Activated gamma-delta T cell (primary cell): Measurements from ENCODE around the gene NEGR1.
"Not testable (repeated sequence)": the region's sequence is repeated elsewhere in the genome, so short reads cannot be mapped to it uniquely, and the experiment has no call there.

Experiments used
- DNase-seq: peaks from one replicate; lab custom pipeline; 2025; lab: John Stamatoyannopoulos, UW

Gene NEGR1

GRCh38 chr1:71940261-71940660 is 342.1 kb downstream of the NEGR1 start:
- no peak for DNase-seq

DNA sequence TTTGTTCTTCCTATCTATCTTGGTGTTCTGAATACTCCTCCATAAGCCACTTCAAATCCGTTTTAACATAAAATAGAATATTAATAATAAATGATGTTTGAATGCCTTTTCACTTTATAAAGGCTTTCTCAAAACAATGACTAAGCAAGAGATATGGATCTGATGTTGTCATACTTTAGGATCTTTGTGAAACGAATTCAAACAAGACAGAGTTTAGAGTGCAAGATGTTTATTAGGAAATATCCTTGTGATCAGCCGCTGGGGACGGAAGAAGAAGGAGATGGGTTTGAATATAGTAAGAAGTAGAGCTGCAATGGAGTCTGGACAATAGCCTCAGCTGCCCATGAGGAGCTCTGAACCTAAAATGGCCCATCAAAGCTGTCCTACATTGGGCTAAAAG is 351.8 kb downstream of the NEGR1 start:
- DNase-seq = no peak

GRCh38 chr1:71921935-71922559 is 360.3 kb downstream of the NEGR1 start:
- no peak for DNase-seq

GRCh38 chr1:71921204-71921603 is 361.1 kb downstream of the NEGR1 start:
- DNase-seq = no peak

DNA sequence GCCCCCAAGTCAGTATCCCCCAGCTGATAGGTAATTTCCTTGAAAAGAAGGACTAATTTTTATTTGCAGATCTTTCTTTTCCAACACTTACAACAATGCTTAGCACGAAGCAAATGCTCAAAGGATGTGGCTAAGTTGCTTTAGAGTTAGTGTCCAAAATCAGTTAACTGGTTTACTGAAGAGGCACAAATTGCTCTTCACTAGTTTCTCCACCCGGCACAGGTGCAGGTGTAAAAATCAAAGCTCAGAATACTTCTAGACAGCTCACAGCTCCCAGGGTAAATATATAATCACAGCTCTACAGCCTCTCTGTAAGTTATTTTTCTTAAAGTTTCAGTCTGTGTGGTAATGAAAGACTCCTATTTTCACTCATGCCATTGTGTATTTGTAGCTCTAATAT is 361.8 kb downstream of the NEGR1 start:
- DNase-seq = no peak

- no peak for DNase-seq
Observed at GRCh38 chr1:71919811-71920509, 362.4 kb downstream of the NEGR1 start.

DNA sequence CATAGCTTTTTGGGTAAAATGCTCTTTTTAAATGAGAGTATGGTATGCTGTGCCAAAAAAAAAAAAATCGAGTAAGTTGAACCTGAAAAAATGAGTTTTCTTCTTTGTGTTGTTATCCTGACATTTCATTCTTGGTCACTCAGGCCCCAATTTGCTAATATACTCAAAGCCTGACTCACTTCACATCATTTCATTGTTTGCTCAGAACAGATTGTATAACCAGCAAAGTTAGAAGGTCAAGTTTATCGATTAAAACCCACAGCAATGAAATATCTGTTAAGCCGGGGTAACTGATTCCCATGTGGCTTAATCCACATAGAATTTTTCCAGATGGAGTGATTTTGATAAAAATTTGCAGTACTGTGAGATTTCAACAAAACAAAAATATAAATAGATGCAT is 363.7 kb downstream of the NEGR1 start:
- no peak for DNase-seq

- DNase-seq = no peak
Observed at GRCh38 chr1:71916894-71917293, 365.4 kb downstream of the NEGR1 start.

- DNase-seq = no peak
Observed at GRCh38 chr1:71914626-71915025, 367.7 kb downstream of the NEGR1 start.

GRCh38 chr1:71908871-71909390 is 373.4 kb downstream of the NEGR1 start:
- no peak for DNase-seq

GRCh38 chr1:71908303-71908702 is 374.0 kb downstream of the NEGR1 start:
- DNase-seq = no peak

DNA sequence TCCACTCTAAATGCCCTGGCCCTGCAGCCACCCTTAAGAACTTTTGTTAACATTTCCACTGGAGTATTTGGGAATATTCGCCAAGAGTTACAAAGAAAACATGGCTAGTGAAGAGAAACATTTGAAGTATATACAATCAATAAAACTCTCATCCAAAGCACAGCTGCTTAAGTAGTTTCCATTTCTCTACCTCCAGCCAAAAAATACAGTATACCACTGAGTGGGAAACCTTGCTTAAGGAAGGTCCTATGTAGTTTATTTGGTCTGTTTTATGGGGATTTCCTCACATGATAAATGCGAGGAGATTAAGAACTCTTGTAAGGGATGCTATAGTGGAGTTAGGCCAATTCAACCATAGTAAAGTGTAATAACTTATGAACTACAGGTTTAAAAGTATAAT is 382.5 kb downstream of the NEGR1 start:
- DNase-seq = no peak

DNA sequence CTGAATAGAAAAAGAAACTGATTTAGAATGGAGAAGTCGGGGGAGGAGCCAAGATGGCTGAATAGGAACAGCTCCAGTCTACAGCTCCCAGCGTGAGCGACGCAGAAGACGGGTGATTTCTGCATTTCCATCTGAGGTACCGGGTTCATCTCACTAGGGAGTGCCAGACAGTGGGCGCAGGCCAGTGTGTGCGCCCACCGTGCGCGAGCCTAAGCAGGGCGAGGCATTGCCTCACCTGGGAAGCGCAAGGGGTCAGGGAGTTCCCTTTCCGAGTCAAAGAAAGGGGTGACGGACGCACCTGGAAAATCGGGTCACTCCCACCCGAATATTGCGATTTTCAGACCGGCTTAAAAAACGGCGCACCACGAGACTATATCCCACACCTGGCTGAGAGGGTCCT is 394.2 kb downstream of the NEGR1 start:
- DNase-seq = not testable (repeated sequence)

DNA sequence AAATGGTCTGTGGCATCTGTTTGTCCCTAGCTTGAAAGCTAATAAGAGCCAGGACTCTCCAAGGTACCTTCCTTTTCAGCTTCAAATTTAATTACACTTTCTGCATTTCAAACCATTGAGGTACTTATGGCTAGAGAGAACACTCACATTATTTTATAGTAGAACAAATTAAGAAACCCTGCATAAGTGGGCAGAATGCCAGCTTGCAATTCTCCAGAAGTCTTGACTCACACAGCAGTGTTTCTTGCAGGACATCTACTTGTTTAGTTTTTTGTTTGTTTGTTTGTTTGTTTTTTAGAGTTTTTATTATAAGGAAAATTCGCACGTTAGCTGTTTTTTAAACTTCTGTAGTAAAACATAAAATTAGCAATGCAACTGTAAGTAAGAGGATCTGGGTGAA is 397.2 kb downstream of the NEGR1 start:
- no peak for DNase-seq

DNA sequence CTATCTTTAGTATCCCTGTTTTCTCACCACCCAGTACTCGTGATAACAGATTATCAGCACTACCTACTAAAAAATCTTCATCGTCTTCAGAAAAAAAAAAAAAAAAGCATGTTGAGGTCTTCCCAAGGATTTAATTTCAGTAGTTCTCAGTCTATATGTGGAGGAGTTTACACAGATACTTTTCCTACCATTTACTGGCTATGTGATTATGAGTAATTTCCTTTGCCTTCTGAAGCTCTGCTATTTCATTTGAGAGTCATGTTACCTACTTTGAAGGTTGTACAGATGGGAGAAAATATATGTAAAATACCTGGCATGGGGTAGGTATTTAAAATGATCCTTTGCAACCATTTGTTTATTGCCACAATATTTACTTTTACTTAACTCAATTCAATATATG is 399.7 kb downstream of the NEGR1 start:
- DNase-seq = no peak

DNA sequence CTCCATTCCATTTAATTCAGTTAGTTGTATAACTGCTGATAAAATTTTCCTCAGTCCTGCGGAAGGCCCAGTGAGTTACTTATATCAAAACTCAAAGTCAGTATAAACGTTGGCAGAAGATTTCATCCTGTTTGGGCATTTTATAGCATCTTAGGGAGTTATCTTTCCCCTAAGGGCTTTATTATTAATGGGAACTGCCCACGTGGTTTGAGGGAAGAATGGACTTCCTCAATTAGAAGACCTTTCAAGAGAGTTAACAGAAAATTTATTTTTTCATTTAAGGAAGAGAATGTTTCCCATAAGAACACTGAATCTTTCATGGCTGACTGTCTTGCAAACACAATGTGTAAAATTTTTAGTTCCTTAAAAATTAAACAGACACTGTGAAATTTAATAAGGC is 400.1 kb downstream of the NEGR1 start:
- no peak for DNase-seq

DNA sequence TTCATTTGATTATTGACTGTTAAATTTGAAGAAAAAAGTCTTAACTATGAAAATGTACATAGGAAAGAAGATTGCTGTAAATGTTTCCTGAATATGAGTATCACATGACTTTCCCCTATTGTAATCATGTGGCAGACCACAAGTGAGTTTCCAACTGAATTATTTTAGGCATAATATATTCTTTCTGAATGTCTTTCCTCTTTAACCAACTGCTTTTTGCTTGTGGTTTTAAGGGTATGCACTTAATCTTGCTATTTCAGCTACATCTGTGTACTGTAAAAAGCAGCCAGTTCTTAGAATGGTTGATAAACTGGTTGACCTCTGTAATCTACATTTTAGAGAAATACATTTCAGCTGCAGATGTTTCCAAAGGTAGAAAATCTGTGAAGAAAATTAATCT is 400.7 kb downstream of the NEGR1 start:
- DNase-seq = no peak

- no peak for DNase-seq
Observed at GRCh38 chr1:71869326-71869725, 413.0 kb downstream of the NEGR1 start.

DNA sequence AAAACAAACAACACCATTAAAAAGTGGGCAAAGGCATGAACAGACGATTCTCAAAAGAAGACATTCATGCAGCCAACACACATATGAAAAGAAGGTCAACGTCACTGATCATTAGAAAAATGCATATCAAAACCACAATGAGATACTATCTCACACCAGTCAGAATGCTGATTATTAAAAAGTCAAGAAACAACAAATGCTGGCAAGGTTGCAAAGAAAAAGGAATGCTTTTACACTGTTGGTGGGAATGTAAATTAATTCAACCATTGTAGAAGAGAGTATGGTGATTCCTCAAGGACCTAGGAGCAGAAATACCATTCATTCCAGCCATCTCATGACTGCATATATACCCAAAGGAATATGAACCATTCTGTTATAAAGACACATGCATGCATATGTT is 419.6 kb downstream of the NEGR1 start:
- DNase-seq = no peak

DNA sequence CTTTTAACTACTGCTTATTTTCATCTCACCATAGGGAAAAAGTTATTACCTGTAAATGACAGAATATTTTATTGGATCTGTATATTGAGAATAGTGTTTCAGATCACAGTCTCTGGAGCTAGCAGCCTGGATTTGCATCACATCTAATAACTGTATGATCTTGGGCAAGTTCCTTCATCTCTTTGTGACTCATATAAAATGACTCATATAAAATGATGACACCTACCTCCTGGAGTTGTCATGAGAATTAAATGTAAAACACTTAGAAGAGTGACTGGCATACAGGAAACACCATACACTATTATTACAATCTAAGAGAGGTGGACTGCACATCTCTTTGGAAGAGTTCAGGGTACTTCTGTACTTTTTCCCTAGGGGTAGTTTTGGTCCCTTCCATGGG is 421.3 kb downstream of the NEGR1 start:
- no peak for DNase-seq

DNA sequence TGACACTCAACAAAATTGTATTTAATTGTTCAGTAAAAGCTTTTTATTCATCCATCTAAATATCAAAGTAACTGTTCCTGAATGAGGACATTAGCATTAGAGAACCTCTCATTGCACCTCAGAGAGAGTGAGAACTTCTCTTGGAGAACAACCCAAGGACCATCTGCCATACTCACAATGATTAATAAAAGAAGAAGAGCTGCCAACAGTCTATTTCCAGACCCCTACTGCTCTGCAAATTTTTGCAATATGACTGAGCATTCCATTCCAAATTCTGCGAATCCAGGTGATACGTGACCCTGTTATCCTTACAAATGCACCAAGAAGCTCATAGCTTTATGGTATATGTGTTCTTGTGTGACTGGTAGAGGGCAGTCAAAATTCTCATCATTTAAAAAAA is 422.5 kb downstream of the NEGR1 start:
- DNase-seq = no peak

DNA sequence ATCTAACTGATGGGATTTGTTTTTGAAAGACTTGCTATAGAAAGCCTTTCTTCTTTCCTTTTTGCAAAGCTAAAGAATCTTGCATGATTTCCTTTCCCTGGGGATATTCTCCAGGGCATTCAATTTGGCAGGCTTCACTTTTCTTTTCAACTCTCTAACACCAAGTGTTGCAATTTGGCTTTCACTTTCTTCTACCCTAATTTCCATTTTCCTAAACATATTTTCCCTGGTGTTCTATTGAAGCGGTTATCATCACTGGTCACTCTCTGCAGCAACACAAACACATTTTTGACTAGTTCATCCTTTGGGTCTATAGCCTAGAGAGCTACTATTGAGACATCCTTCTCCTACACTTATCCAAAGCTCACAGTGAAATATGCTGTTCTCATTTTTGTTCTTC is 424.5 kb downstream of the NEGR1 start:
- no peak for DNase-seq

DNA sequence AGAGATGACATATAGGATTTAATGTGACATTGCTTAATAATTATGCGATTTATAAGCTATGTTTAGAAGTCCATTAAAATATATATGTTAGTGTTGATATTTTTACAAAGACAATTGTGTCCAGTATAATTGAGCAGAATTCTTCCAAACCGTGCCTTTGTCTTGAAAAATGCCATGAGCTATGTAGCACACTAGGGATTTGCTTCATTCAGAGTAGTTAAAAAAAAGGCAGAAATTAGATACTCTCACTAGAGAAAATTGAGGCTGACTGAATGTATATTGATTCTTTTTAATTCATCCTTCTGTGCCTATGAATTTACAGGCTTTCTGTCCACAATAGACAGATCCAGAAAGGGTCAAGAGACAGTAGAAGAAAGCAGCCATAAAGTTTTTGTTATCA is 429.0 kb downstream of the NEGR1 start:
- DNase-seq = no peak

DNA sequence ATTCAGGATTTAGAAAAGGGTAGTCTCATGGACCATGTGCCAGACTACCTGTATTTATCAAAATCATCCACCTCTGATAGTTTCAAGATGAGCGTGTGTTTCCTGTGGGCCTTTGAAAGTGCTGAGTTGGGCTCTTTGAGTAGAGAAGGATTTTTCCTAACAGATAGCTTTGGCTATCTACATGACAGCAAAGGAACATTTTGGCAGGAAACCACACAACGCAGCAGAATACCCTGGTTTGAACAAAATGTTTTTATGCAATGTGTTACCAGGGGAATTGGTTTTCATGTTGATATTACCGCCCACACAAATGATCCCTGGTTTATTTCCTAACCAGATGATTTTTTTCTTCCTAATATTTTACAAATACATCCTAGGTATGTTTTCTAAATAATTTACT is 431.4 kb downstream of the NEGR1 start:
- no peak for DNase-seq
